ENCODE data around the gene ADSL.
"Not testable (repeated sequence)": the region's sequence is repeated elsewhere in the genome, so short reads cannot be mapped to it uniquely, and the experiment has no call there.

ADSL gene

DNA sequence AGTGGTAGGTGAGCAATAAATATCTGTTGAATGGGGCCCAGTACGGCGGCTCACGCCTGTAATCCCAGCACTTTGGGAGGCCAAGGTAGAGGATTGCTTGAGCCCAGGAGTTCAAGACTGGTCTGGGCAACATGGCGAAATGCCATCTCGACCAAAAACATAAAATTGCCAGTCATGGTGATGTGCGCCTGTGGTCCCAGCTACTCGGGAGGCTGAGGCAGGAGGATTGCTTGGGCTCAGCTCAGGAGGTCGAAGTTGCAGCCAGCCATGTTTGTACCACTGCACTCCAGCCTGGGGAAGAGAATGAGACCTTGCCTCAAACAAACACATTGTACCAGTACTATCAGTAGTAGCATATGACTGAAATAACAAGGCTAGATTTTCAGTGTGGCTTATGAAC is 28.3 kb downstream of the ADSL start:
- DNase-seq, result no peak

- DNase-seq, result no peak
These were observed 29.8 kb downstream of the ADSL start for GRCh38 chr22:40376149-40376548.

DNA sequence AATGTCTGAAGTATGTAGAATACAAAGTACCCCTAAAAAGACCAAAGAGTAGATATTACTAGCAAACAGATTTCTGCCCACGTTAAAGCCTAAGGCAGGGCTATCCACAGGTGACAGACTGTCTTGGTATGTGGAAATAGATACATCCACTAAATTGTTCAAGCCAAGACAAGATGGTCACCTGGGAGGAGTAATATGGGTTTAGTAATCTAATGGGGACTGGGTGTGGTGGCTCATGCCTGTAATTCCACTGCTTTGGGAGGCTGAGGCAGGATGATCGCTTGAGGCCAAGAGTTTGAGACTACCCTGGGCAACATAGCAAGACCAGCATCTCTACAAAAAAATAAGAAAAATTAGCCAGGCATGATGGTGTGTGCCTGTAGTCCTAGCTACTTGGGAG is 31.6 kb downstream of the ADSL start:
- no peak for DNase-seq

GRCh38 chr22:40378448-40378847 is 32.1 kb downstream of the ADSL start:
- not testable (repeated sequence) for DNase-seq

DNA sequence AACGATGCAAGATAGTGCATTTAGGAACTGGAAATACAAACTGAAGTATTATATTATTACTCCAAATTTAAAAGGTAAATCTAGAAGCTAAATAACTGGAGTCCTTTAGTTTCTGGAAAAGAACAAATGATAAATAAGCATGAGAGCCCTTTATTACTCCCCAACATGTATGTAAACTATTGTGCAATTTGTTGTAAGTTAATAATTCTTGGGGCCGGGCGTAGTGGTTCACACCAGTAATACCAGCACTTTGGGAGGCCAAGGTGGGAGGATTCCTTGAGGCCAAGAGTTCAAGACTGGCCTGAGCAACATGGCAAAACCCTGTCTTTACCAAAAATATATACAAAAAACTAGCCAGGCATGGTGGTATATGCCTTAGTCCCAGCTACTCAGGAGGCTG is 35.2 kb downstream of the ADSL start:
- DNase-seq, result no peak

DNA sequence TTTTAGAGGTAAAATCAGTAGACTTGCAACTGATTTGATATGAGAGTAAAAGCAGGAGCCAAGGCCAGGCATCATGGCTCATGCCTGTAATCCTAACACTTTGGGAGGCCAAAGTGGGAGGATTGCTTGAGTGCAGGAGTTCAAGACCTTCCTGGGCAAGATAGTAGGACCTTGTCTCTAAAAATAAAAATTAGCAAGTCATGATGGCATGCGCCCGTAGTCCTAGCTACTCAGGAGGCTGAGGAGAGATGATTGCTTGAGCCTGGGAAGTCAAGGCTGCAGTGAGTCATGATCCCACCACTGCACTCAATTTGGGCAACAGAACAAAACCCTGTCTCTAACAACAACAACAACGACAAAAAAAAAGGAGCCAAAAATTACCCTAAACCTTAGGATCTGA is 37.6 kb downstream of the ADSL start:
- no peak for DNase-seq

- DNase-seq, result peak; percentile 14
These were observed 38.9 kb downstream of the ADSL start for GRCh38 chr22:40385036-40385782.

DNA sequence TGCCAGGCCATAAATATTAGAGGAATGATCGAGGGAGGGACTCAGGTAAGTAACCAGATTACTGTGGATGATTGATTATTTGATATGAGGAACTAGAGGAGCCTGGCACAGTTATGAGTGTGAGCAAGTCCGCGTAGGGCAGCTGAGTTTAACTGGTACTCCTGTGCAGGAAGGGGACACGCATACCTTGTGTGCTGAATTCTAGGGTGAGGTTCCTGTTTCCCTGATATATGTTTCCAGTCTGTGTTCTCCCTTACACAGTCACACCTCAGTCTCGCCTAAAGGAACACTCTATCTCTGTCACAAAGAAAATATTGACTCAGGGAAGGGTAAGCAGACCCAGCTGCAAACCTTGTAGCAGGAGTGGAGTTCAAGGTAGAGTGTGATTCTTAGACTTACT is 41.4 kb downstream of the ADSL start:
- DNase-seq, result no peak

DNA sequence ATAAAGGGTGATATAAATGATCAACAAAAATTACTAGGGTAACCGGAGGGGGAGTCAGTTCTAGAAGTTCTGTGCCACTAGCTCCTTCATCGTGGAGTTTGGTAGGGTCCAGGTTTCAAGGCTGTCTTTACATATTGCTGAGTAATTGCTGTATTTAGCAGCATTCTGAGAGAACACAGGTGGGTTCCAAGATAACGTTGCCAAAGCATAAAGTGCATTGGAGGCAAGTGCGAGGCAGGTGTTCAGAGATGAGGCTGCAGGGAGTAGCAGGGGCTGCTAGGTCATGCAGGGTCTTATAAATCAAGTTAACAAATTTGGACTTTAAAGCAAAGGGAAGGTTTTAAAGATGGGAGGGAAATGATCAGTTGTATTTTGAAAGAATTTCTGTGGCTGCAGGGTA is 41.9 kb downstream of the ADSL start:
- DNase-seq, result no peak

- DNase-seq, result no peak
These were observed 45.1 kb downstream of the ADSL start for GRCh38 chr22:40391417-40391816.

- DNase-seq, result no peak
These were observed 46.3 kb downstream of the ADSL start for GRCh38 chr22:40392618-40393017.

- DNase-seq, result no peak
These were observed 48.3 kb downstream of the ADSL start for GRCh38 chr22:40394607-40395006.

- no peak for DNase-seq
These were observed 49.3 kb downstream of the ADSL start for GRCh38 chr22:40395607-40396006.

DNA sequence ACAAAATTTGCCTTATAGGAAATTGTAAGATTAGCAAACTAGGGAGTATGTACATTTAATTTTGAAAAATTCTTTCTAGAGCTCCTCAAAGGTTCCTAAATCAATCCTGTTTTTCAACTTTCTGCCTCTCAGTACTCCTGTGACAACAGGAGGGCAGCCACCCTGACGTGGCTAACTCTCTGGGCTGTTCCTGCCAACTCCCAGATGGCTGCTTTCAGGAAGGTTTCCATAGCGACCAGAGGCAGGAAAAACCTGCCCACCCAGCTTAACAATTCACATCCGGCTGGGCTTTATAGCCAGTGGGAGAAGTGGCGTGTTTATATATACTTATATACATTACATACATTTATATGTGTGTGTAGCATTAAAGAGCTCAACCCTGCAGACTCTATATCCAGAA is 50.6 kb downstream of the ADSL start:
- DNase-seq, result no peak

DNA sequence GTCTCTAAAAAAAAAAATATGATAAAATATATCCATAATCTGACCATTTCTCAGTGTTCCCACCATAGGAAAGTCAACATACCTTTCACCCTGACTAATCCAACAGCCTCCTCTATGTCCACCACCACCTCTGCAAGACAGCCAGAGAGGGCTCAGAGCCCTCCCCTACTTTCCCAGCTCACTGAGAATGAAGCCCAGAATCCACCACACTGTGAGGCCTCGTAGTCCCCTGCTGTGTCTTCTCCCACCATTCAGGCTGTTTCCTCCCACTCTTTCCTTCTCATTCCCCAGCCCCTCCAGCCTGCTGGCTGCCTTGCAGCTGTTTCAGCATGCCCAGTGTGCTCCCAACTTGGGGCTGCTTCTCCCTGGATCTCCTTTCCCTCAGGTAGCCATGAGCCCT is 51.1 kb downstream of the ADSL start:
- DNase-seq, result no peak

GRCh38 chr22:40399621-40400020 is 53.3 kb downstream of the ADSL start:
- DNase-seq, result no peak

GRCh38 chr22:40400159-40400558 is 53.9 kb downstream of the ADSL start:
- DNase-seq, result no peak

GRCh38 chr22:40401532-40401931 is 55.2 kb downstream of the ADSL start:
- DNase-seq, result peak; percentile 42

GRCh38 chr22:40401981-40402406 is 55.7 kb downstream of the ADSL start:
- no peak for DNase-seq

- no peak for DNase-seq
These were observed 56.8 kb downstream of the ADSL start for GRCh38 chr22:40403141-40403540.

DNA sequence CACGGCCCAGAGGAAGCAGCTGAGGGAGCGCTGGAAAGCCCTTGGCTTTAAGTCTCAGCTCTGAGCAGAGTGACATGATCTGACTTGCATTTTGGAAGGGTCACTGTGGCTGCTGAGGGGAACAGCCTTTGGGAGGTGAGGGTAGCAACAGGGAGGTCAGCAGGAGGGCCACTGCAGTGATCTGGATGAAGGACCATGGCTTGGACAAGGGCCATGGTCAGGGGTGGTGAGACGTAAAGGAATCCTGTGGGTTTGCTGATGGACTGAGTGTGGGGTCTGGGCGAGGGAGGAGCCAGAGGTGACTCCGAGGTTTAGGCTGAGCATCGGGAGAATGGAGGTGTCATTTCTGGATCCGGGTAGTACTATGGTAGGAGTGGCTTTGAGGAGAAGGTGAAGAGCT is 57.4 kb downstream of the ADSL start:
- DNase-seq, result no peak

GRCh38 chr22:40404251-40405177 is 58.2 kb downstream of the ADSL start:
- DNase-seq, result no peak

DNA sequence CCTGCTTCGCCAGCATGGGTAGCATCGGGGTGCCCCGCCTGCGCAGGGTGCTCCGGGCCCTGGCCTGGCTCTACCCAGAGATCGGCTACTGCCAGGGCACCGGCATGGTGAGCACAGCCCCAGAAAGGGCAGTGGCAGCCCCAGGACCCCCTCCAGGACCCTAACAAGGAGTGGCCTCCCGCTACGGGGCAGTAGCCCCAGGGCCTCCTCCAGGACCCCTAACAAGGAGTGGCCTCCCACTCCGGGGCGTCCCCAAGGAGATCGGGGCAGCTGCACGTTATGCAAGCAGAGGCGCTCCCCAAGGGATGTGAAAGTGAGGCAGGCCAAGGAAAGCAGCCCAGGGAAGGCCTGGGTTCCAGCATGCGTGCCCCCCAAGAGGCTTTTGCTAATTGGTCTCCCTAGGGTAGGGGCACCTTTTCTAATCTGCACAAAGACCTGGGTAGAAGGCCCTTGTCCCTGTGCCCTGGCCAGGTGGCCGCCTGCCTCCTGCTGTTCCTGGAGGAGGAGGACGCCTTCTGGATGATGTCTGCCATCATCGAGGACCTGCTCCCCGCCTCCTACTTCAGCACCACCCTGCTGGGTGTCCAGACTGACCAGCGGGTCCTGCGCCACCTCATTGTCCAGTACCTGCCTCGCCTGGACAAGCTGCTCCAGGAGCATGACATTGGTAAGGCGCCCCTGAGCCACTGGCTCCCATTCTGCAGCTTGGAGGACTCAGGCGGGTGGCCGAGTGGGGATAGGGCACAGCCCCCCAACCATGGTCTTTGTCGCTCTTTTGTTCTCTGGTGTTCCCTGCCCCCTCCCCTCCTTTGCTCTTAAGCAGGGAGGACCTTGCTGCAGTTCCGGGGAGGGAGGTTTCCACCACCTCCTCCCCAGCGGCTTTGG is 59.1 kb downstream of the ADSL start:
- no peak for DNase-seq

Measured in effector CD4-positive, alpha-beta T cell (primary cell).